Activated CD4-positive, alpha-beta T cell treated with anti-CD3 and anti-CD28 coated beads for 48 hours (primary cell): ENCODE measurements around the gene CPSF6.
"Not testable (repeated sequence)": the region's sequence is repeated elsewhere in the genome, so short reads cannot be mapped to it uniquely, and the experiment has no call there.

ENCODE experiments used
- DNase-seq: peaks from one replicate; pipeline ENCODE4 v3.0.0-alpha.2; 2020

The CPSF6 gene

DNA sequence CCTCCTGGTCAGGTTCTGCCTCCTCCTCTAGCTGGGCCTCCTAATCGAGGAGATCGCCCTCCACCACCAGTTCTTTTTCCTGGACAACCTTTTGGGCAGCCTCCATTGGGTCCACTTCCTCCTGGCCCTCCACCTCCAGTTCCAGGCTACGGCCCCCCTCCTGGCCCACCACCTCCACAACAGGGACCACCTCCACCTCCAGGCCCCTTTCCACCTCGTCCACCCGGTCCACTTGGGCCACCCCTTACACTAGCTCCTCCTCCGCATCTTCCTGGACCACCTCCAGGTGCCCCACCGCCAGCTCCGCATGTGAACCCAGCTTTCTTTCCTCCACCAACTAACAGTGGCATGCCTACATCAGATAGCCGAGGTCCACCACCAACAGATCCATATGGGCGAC, 19.3 kb downstream of the CPSF6 start:
- DNase-seq, result no peak

DNA sequence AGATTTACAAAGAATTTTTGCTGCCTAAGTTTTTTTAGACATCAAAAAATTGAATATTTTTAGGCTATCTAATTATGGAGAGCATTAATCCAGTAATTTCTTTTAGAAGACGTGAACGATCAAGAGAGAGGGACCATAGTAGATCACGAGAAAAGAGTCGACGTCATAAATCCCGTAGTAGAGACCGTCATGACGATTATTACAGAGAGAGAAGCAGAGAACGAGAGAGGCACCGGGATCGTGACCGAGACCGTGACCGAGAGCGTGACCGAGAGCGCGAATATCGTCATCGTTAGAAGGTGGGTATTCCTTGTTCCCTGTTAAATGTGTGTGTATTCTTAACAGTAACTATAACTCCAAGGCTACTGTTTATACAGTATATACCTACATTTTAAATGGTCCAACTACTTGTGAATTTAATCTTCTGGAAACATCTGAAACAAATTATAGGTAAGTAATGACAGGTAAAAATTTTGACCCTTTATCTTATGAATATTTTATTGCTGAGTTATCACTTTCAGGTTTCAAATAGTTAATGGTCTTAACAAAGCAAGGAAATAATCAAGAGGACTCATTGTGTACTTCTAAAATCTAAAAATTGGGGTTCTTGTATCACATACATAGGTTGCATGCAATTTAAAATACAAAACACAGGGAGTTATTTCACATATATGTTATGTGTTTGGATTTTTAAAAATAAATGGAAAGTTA, 23.1 kb downstream of the CPSF6 start:
- DNase-seq, result no peak

- DNase-seq, result no peak
Observed at GRCh38 chr12:69265205-69265604, 25.8 kb downstream of the CPSF6 start.

GRCh38 chr12:69265633-69266032, 26.3 kb downstream of the CPSF6 start:
- not testable (repeated sequence) for DNase-seq

- no peak for DNase-seq
Observed at GRCh38 chr12:69266036-69266635, 26.8 kb downstream of the CPSF6 start.

DNA sequence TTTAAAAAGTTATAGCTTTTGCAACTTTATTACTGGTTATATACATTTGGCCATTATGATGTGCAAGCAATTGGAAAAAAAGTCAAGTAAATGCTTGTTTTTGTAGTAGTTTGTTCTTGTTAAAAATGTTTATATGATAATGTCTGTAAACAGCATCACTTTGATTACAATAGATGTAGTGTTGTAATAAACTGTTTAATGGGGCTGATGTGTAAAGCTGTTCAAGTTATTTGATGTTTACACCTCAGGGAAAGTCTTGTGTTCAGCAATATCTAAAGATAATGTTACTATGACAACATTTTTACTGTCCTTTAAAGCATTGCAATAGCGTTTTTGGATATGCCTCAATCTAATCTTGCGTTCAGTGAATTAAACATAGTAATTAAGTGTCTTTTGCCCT, 30.4 kb downstream of the CPSF6 start:
- DNase-seq, result no peak

DNA sequence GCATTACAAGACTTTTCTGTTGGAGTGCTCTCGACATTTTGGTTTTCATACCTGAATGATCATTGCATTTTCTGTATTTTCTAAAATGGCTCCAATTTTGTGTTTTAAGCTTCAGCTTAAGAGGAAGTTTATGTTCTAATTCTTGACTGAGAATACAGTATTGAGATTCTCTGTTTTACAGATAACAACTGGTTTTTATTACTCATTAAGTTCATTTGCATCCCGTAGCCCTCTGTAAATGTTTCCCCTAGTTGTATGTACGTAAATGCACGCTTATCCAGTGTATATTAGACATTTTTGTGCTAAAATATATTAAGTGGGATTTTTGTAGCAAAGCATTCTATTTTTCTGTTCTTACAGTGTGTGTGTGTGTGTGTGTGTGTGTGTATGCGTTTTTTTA, 33.1 kb downstream of the CPSF6 start:
- no peak for DNase-seq

- no peak for DNase-seq
Observed at GRCh38 chr12:69274861-69275260, 35.5 kb downstream of the CPSF6 start.

- DNase-seq, result no peak
Observed at GRCh38 chr12:69275471-69275891, 36.1 kb downstream of the CPSF6 start.

- no peak for DNase-seq
Observed at GRCh38 chr12:69278814-69279782, 39.7 kb downstream of the CPSF6 start.

DNA sequence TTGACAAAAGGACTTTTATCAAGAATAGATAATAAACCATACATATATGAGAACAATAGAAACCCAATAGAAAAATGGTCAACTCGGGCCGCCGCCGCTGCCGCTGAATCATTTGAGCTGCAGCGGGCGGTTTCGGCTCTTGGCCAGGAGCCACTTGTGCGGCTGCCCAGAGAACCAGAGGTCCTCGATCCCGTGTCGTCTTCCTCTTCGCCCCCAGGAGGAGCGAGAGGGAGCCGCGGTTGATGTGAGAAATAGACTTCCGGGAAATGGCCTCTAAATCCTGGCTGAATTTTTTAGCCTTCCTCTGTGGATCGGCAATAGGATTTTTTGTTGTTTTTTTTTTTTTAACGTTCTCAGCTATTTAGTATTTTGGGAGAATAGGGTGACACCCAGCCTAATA, 44.8 kb downstream of the CPSF6 start:
- DNase-seq, result peak; percentile 49

DNA sequence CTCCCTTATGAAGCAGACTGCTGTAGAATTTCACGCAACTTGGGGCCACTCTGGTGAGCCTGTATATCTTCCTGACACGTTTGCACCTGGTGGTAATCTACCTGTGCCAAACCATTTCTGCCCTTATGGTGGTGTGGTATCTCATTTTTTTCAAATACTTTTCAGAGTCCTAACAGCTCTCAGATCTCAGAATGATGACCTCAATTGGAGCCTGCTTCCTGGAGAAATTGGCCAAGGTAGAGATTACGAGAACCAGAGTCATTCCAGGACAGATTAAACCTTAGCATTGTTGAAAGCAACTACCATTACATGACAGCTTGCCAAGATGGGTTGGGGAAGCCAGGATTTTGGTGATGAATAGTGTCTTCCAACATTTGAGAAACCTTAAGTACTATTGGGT, 48.2 kb downstream of the CPSF6 start:
- no peak for DNase-seq

GRCh38 chr12:69290545-69291277, 51.3 kb downstream of the CPSF6 start:
- peak; percentile 86 for DNase-seq

- DNase-seq, result no peak
Observed at GRCh38 chr12:69291278-69291593, 51.9 kb downstream of the CPSF6 start.

- no peak for DNase-seq
Observed at GRCh38 chr12:69298133-69298532, 58.8 kb downstream of the CPSF6 start.

DNA sequence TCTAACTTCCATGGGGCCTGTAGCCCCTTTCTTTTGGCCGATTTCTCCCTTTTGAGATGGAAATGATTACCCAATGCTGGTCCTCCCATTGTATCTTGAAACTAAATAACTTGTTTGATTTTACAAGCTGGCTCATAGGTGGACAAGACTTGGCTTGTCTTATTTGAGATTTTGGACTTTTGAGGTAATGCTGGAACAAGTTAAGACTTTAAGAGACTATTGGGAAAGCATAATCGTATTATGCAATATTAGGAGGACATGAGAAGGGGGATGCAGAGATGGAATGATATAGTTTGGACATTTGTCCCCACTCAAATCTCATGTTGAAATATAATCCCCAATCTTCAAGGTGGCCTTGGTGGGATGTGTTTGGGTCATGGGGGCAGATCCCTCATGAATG, 59.6 kb downstream of the CPSF6 start:
- no peak for DNase-seq

DNA sequence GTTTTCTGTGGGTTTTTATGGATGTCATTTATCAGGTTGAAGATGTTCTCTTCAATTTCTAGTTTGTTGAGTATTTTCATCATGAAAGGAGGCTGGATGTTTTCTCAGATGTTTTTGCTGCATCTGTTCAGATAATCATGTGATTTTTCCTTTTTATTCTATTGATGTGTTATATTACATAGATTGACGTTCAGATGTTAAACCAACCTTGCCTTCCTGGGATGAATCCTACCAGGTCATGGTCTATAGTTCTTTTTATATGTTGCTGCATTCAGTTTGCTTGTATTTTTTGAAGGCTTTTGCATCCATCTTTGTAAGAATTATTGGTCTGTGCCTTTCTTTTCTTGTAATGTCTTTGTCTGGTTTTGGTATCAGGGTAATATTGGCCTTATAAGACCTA, 64.9 kb downstream of the CPSF6 start:
- DNase-seq, result no peak

DNA sequence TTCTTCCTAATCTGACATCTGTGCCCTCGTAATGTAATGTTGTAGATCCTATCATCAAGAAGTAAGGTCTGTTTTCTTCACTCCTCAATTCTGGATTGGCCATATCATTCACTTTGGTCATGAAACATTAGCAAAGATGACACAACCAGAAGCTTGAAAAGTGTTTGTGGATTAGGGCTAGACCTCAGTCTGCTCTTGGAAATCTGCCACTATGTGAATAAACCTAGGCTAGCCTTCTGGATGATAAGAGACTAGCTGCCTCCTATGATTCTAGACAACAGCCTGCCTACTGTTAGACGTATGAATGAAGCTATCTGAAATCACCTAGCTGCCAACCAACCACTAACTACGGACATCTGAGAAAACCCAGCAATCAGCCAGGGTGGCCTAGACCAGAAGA, 70.1 kb downstream of the CPSF6 start:
- DNase-seq, result no peak

DNA sequence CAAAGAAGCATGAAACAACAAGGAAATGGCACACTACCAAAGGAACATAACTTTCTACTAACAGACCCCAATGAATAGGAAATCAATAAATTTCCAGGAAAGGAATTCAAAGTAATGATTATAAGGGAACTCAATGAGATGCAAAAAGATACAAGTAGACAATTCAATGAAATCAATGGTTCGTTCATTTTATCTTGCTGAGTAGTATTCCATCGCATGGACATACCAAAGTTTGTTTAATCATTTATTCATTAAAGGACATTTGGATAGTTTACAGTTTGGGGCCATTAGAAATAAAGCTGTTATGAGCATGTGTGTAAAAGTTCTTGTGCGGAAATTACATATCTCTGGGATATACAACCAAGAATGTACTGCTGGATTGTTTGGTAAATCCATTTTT, 73.8 kb downstream of the CPSF6 start:
- DNase-seq, result no peak

- not testable (repeated sequence) for DNase-seq
Observed at GRCh38 chr12:69316784-69317183, 77.4 kb downstream of the CPSF6 start.

GRCh38 chr12:69317233-69317632, 77.9 kb downstream of the CPSF6 start:
- not testable (repeated sequence) for DNase-seq

- DNase-seq, result no peak
Observed at GRCh38 chr12:69318225-69318624, 78.9 kb downstream of the CPSF6 start.

- no peak for DNase-seq
Observed at GRCh38 chr12:69321351-69321750, 82.0 kb downstream of the CPSF6 start.
